ENCODE measurements around the gene PLG. TPM values are rescaled to one million over a fixed set of nuclear protein-coding genes. Genes with fewer than 3 reads are reported as not detected.
"Not testable (repeated sequence)": the region's sequence is repeated elsewhere in the genome, so short reads cannot be mapped to it uniquely, and the experiment has no call there.

Gene PLG
- total RNA-seq, 1 experiment from 2014 or later: not detected

DNA sequence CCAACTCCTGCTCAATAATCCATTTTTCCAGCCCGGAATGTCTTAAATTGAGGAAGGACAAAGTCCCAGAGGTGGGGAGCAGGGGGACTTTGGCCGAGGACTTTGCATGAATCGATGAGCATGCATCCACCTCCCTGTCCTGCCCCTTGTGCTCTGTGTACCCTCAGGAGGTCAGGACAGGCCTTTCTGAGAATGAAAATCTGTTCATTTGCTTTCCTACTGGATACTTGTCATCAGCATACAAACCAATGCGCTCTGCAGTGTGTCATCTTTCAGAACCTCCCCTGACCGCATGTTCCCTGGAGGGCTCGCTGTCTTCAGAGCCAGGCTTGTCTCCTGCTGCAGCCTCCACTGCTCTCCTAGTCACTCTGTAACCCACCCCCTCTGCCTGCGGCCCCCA lies 2.6 kb downstream of the PLG start:
- DNase-seq (ENCODE audit: low read depth): not testable (repeated sequence)

DNA sequence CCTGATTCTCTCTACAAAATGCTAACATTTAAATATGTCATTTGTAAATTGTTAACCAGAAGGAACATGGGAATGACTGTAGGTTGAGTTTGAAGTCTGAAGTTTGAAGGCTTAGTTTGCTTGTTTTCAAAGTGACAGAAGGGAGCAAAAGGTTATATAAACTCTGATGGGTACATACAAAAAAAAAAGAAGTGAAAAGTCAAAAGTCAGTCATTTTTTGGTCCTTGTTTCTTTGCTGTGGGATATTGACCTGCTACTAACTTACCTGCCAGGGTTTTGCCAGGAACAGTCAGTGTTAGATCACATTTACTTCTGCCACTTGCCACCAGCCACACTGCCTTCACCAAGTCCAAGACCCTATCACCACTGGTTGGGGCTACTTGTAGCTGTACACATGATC lies 6.9 kb downstream of the PLG start:
- not testable (repeated sequence) for DNase-seq (ENCODE audit: low read depth)

DNA sequence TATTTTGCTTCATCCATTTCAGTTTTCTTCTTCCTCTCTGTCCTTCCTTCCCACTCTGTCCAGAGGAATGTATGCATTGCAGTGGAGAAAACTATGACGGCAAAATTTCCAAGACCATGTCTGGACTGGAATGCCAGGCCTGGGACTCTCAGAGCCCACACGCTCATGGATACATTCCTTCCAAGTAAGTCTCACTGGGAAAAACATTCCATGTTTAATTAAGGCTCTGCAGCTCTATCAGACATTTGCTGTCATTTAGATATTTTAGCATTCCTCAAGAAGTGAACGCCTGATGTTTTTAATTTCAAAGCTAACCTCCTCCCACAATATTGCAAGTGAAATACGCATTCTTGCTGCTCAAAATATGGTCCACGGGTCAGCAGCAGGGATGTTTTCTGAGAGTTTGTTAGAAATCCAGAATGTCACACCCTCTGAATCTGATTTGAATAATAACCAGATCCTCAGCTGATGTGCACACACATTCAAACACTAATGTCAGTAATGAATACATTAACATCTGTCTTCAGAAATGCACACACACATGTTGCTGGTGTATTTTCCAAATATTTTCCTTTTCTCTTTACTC lies 12.8 kb downstream of the PLG start:
- DNase-seq (ENCODE audit: low read depth): no peak

DNA sequence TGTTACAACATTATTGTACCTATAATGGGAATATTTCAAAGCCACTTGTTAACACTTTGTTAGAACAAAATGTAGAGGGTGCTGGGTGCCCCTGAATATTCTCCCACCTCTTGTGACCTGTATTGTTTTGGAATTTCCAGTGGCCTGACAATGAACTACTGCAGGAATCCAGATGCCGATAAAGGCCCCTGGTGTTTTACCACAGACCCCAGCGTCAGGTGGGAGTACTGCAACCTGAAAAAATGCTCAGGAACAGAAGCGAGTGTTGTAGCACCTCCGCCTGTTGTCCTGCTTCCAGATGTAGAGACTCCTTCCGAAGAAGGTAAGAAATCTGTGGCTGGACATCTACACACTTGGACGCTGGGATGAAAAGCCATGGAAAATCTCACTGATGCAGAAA lies 28.9 kb downstream of the PLG start:
- no peak for DNase-seq (ENCODE audit: low read depth)

DNA sequence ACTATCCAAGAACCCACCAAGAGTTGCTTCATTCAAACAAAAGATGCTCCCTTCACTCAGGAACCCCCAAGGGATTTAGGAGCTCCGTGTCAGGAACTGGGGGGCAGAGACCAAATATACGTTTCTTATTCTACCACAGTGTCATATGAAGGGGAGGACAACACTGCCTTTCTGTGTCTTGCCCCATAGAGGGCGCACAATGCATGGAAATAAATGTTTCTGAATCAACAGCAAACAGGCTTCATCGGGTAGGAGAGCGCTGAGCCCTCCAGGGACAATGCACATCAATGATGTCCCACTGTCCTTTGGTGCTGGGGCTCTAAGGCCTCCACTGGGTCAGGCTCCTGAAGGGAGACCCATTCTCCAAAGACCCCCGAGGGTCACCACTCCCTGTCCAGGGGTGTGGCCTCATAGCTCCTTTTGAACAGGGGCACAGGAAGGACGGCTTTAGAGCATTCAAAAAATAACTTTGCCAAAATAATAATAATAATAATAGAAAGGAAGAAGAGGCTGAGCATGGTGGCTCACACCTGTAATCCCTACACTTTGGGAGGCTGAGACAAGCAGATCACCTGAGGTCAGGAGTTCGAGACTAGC lies 31.1 kb downstream of the PLG start:
- DNase-seq (ENCODE audit: low read depth): peak; percentile 48

DNA sequence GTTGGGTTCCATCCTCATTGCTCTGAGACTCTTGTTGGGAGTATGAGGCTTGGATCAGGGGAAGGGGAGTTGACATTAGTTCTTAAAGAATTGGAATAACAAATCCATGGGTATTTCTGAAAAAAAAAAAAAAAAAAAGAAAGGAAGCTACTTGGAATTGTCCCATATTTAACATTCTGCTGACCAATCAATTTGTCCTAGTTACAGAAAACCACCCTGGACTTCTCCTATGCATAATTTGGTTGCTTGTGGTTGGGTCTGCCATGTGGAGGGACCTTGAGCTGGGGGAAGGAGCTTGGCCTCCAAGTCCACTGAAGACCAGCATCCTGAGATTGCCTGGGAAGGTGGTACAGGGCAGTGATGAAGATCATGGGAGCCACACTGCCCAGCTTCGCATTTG lies 32.6 kb downstream of the PLG start:
- no peak for DNase-seq (ENCODE audit: low read depth)

DNA sequence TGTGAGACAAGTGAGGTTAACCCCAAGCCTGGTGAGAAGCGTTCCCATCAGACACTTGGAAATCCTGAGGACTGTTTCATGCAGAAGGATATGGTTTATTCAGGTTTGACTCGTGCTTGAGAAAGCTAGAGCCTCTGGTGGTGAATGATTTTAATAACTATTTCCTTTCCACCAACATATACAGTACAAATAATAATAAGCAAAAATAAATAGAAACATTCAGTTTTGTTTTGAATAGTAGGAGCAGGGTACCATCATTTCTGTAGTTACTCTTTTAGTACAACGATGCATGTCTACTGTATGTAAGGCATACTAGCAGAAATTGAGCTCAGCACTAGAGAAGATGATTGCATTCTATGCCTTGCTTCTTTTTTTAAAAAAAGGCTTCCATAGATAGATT lies 33.5 kb downstream of the PLG start:
- no peak for DNase-seq (ENCODE audit: low read depth)

DNA sequence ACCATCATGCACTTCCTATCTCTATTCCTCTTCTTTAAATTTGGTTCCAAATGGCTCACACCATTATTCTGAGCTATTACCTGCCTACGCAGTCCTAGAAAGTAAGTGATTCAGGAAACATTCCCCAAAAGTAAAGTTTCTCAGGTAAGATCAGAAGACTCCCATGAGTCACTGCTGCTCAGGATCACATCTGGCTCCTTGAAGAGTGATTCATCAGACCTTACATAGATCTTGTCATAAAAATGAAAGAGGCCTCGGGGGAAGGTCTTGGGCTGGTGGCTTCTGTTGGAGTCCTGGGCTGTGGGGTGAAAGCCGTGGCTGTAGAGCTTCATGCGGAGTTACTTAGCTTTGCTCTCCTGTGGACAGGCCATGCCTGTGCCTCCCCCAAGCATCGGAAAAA lies 35.9 kb downstream of the PLG start:
- no peak for DNase-seq (ENCODE audit: low read depth)

DNA sequence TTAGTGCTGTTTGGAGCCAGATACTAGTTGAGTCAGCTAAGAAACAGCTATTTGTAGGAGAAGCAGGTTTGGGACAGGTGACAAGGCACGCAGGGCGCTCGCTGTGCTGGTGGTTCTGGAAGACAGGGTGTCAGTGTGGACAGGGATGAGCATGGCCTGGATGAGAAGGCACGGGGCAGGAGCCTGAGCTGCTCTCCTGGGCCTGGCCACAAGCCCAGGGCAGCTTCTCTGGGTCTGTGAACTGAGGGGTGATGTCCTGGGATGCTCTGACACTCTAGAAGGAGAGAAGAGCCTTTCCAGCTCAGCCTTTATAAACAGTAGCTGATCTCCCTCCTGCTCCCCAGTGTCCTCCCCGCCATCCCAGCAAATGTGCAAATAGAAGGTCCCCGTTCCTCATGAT lies 37.9 kb downstream of the PLG start:
- DNase-seq (ENCODE audit: low read depth): no peak

DNA sequence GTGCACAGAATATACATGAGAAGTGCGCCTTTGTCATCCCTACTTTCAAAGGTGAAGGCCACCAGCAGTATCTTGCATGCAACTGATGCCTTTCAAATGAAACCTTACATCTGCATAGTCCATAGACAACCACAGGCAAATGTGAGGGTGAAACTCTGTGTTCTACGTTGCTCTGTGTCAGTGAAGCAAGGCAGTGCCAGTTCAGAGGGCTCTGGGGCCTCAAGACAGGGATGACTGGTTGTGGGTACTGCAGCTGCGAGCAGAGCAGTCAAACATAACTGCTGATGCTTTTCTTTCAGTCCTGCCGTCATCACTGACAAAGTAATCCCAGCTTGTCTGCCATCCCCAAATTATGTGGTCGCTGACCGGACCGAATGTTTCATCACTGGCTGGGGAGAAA lies 39.0 kb downstream of the PLG start:
- DNase-seq (ENCODE audit: low read depth): not testable (repeated sequence)

DNA sequence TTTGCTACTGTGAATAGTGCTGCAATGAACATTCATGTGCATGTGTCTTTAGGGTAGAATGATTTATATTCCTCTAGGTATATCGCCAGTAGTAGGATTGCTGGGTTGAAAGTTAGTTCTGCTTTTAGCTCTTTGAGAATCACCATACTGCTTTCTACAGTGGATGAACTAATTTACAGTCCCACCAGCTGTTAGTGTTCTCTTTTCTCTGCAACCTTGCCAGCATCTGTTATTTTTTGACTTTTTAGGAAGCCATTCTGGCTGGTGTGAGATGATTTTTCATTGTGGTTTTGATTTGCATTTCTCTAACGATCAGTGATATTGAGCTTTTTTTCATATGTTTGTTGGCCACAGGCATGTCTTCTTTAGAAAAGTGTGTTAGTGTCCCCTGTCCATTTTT lies 40.0 kb downstream of the PLG start:
- no peak for DNase-seq (ENCODE audit: low read depth)

DNA sequence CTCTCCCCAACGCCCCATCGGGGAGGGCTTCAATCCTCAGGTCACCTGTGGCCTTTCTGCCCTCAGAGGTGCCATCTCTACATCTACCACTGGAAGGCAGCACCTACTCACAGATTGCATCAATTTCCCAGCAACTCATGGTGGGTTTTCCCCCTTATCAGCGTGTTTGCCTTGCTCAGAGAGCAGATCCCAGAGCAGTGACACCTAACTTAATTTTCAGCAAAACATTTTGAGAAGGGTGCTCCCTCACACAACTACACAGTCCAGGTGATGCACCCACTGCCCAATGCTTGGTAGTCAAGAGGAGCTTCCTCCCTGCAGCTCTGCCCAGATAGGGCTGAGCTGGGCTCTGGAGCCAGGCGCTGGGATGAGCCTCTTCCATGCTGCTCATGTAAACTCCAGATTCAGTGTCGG lies 48.2 kb downstream of the PLG start:
- DNase-seq (ENCODE audit: low read depth): no peak

DNA sequence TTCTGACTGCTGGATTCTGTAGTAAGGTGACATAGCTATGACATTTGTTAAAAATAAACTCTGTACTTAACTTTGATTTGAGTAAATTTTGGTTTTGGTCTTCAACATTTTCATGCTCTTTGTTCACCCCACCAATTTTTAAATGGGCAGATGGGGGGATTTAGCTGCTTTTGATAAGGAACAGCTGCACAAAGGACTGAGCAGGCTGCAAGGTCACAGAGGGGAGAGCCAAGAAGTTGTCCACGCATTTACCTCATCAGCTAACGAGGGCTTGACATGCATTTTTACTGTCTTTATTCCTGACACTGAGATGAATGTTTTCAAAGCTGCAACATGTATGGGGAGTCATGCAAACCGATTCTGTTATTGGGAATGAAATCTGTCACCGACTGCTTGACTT lies 51.2 kb downstream of the PLG start:
- not testable (repeated sequence) for DNase-seq (ENCODE audit: low read depth)

DNA sequence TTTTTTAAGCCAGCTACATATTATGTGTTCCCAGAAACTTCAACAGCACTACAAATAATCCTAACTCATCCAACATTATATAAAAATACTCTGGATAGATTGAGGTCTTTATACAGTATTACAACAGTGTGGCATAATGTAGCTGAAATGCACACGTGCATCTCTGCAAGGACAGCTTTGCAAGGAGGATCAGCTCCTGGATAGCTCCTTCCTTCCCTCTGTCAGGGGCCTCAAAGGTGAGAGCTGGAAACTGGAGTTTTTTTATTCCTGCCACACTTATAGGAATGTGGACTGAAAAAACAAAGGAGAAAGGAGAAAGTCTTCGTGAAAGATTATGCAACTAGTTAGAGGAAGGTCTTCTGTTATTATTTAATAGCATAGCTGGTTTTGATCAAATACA lies 53.1 kb downstream of the PLG start:
- no peak for DNase-seq (ENCODE audit: low read depth)

DNA sequence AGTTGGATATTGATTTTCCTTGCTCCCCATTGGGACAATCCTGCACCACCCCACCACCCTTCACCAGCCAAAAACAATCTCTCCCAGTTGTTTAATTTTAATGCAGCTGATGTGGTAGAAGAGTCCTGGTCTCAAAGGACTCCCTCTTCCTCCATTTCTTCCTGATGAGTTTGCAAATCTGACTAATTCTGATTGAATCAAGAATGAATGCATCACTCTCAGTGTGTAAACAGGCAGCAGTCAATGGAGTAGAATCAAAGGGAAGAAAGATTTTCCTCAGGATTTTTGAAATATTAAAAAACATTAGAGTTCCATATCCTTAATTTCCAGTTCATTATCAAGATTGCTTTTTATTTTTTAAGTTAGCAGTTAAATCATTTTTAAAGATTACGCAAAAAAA lies 54.0 kb downstream of the PLG start:
- no peak for DNase-seq (ENCODE audit: low read depth)

DNA sequence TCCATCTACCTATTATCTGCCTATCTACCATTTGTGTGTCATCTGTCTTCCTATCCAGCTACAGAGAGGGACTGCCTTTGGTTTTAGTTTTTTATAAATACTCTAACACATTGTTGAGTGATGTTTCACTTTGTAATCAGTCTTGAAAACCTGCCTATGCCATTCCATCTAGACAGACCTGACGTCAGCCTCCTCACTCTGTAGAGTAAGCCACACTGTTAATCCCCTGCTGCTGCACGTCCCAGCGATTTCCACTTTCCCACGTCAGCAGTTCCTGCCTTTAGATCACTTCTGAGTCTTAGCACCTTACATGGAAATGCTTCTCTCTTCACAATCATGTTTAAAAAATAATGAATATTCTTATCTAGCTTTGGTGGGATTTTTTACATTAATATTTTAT lies 54.8 kb downstream of the PLG start:
- no peak for DNase-seq (ENCODE audit: low read depth)

DNA sequence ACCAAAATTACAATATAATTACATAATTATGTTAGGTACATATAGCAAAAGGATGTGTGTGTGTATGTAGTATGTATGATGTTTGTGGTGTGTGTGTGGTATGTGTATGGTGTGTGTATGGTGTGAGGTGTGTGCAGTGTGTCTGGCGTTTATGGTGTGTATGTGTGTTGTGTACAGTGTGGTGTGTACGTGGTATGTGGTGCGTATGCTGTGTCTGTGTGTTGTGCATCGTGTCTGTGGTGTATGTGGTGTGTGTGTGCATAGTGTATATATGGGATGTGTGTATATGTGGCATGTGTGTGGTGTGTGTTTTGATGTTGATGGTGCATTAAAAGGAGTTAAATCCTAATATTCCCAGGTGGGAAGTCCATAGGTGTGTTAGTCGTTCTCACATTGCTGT lies 62.8 kb downstream of the PLG start:
- no peak for DNase-seq (ENCODE audit: low read depth)

DNA sequence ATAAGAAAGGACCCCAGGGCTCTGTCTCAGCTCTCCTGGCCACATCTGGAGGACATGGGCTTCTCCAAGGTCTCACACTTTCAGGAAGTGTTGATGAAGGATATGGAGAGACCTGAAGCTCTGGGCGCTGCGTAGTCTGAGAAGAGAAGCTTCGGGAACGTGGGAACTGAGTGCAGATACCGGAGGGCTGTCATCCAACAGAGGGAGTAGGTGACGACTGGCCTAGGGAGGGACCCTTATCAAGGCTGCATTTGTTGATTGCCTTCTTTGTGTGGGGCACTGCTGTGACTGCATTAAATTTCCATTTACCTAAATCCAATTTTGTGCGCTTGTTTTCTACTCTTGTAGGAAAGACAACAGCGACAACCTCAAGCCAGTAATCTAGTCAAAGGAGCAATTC lies 63.4 kb downstream of the PLG start:
- no peak for DNase-seq (ENCODE audit: low read depth)

DNA sequence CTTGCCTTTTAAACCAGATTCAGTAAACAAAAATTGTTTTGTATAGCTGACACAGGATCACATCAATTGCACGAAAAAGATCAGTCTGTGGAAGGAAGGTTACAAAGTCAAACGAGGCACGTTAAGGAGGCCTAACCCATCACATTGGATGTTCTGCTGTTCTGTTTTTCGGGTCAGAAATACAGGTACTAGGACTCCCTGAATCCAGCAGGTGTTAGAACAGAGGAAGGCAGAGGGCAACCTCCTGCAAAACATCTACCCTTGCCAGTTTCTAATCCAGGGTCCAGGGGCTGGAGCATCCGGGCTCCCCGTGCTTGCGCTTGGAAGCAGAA lies 64.6 kb downstream of the PLG start:
- DNase-seq (ENCODE audit: low read depth): no peak

DNA sequence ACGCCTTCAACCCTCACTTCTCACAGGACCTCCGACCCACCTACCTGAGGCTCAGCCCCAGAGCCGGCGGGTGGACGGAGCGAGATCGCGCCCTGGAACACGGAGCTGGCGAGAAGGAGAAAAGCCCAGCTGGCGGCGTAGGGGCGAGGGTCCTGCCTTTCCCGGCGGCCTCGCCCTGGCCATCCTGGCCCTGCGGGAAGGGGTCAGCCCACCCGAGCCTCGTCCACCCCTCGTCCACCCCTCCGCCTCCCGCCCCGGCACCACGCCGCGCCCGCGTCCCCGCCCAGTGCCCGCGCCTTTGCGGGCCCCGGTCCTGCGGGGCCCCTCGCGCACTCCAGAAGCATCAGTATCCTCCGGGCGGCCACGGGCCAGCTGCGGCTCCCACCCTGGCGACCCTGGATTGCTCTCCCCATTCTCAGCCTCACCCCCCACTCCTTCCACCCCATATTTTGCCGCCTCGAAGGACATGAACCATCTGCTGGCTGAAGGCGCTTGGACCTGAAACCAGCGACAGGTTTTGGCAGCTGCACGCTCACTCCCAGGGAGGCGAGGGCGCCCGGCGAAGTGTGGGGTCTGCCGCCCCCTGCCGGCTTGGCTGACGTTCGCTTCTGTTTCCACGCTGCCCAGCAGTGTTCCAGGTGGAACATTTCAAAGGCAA lies 65.1 kb downstream of the PLG start:
- peak; percentile 41 for DNase-seq (ENCODE audit: low read depth)

DNA sequence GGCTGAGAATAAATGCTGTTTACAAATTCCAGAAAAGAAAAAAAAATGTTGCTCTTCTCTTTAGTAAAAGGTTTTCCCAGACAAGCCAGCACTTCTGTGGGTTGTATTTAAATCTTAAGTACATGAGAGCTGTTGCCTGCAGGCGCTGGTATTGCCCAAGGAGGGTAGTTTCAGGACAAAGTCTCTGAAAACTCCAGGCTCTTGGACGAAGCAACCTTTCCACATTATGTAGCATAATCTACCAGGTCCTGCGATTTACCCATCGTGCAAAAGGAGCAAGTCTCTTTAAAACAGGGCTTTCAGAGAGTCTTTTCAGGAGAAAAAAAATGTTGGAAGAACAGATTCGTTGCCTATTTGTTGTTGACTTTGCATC lies 65.6 kb downstream of the PLG start:
- no peak for DNase-seq (ENCODE audit: low read depth)

DNA sequence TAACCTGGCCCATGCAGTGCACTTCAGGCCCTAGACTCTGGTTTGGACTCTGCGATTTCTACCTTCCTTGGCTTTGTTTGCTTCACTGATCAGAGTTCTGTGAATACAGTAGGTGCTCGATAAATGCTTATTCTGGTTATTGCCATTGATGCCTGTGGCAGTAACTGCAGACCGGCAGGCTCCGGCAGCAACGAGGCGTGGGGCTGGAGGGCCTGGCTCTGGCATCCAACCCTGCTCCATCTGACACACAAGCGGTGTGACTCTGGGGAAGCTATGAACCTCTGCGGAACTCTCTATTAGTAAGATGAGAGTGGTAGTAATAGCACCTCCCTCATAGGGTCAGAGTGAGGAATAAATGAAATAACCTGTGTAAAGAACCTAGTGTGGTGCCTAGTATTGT lies 66.1 kb downstream of the PLG start:
- no peak for DNase-seq (ENCODE audit: low read depth)

DNA sequence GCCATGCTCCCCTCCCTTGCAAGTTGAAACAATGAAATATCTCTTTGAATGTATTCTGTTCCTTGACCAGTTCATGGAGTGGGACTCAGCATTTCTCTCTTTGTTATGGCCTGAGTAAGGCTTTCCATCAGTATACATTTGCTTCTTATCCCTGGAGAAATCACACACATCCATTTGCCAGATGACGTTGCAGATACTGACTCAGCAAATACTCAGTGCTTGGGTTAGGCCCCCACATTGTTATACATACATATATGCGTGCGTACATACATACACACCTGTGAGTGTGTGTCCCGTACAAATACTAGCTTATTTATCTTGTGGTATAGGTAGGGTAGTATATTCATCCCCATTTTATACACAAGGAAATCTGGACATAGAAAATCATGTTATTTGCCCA lies 72.4 kb downstream of the PLG start:
- no peak for DNase-seq (ENCODE audit: low read depth)

Data from M059J (cell line).